H9 (cell line): ENCODE results near the gene FAM43B. TPM values are rescaled to one million over a fixed set of nuclear protein-coding genes. Genes with fewer than 3 reads are reported as not detected.

Source experiments
- DNase-seq: peaks from one replicate; pipeline ENCODE4 v3.0.0-alpha.2; 2017
- H2AFZ ChIP-seq: one replicate; pipeline ENCODE4 v1.6.1; 2013; ENCODE audit warnings: mild to moderate bottlenecking, low read length, control low read depth, moderate library complexity
- H2AK5ac ChIP-seq: 2 replicates; pipeline ENCODE4 v1.6.1; 2013; ENCODE audit warnings: low read length, control low read depth, mixed read lengths; ENCODE audit not compliant: insufficient read length
- H2BK120ac ChIP-seq: one replicate; pipeline ENCODE4 v1.6.1; 2013; ENCODE audit warnings: low read depth, mild to moderate bottlenecking, low read length, control low read depth, inconsistent platforms; ENCODE audit not compliant: poor library complexity, severe bottlenecking
- H2BK12ac ChIP-seq: 2 replicates; pipeline ENCODE4 v1.6.1; 2013; ENCODE audit warnings: low read length, control low read depth, mixed read lengths, low read depth; ENCODE audit not compliant: insufficient read length
- H2BK15ac ChIP-seq: 2 replicates; pipeline ENCODE4 v1.6.1; 2013; ENCODE audit warnings: low read depth, low read length, control low read depth
- H2BK20ac ChIP-seq: one replicate; pipeline ENCODE4 v1.6.1; 2013; ENCODE audit warnings: low read depth, mild to moderate bottlenecking, low read length, control low read depth, inconsistent platforms; ENCODE audit not compliant: poor library complexity, severe bottlenecking
- H2BK5ac ChIP-seq: 2 replicates; pipeline ENCODE4 v1.6.1; 2013; ENCODE audit warnings: low read length, control low read depth, mixed read lengths; ENCODE audit not compliant: insufficient read length
- H3K14ac ChIP-seq: 2 replicates; pipeline ENCODE4 v1.6.1; 2013; ENCODE audit warnings: low read length, control low read depth; ENCODE audit not compliant: insufficient read depth
- H3K18ac ChIP-seq: 2 replicates; pipeline ENCODE4 v1.6.1; 2013; ENCODE audit warnings: low read depth, mild to moderate bottlenecking, mixed read lengths, low read length, control low read depth; ENCODE audit not compliant: insufficient read length
- H3K23ac ChIP-seq: 2 replicates; pipeline ENCODE4 v1.6.1; 2013; ENCODE audit warnings: low read length, control low read depth, mixed read lengths, low read depth; ENCODE audit not compliant: insufficient read length
- H3K23me2 ChIP-seq: 2 replicates; pipeline ENCODE4 v1.6.1; 2013; ENCODE audit warnings: low read depth, mild to moderate bottlenecking, mixed read lengths, low read length, control low read depth; ENCODE audit not compliant: insufficient read length, poor library complexity, severe bottlenecking
- H3K27ac ChIP-seq: 2 replicates; pipeline ENCODE4 v1.5.1; 2013; ENCODE audit warnings: low read length, control low read depth, mixed read lengths, low read depth; ENCODE audit not compliant: insufficient read length
- H3K27me3 ChIP-seq: 2 replicates; pipeline ENCODE4 v1.6.1; 2013; ENCODE audit warnings: low read length, control low read depth, inconsistent platforms; ENCODE audit not compliant: insufficient read depth
- H3K4ac ChIP-seq: 2 replicates; pipeline ENCODE4 v1.6.1; 2013; ENCODE audit warnings: low read depth, mild to moderate bottlenecking, control low read depth, inconsistent platforms, low read length, moderate library complexity
- H3K4me1 ChIP-seq: 2 replicates; pipeline ENCODE4 v1.6.1; 2013; ENCODE audit warnings: low read length, control low read depth, inconsistent platforms; ENCODE audit not compliant: insufficient read depth
- H3K4me2 ChIP-seq: 2 replicates; pipeline ENCODE4 v1.6.1; 2013; ENCODE audit warnings: low read length, control low read depth, mixed read lengths; ENCODE audit not compliant: insufficient read length, insufficient read depth
- H3K56ac ChIP-seq: 2 replicates; pipeline ENCODE4 v1.6.1; 2013; ENCODE audit warnings: low read depth, mild to moderate bottlenecking, mixed read lengths, low read length, control low read depth; ENCODE audit not compliant: insufficient read length
- H3K79me1 ChIP-seq: 2 replicates; pipeline ENCODE4 v1.6.1; 2013; ENCODE audit warnings: low read depth, mild to moderate bottlenecking, moderate library complexity, low read length, control low read depth, inconsistent platforms; ENCODE audit not compliant: insufficient read depth, poor library complexity, severe bottlenecking
- H3K79me2 ChIP-seq: 2 replicates; pipeline ENCODE4 v1.6.1; 2013; ENCODE audit warnings: low read length, control low read depth, inconsistent platforms; ENCODE audit not compliant: insufficient read depth
- H3K9ac ChIP-seq: 2 replicates; pipeline ENCODE4 v1.6.1; 2013; ENCODE audit warnings: low read length, control low read depth, mixed read lengths; ENCODE audit not compliant: insufficient read length; ENCODE audit errors: extremely low read depth
- H3K9me3 ChIP-seq: one replicate; pipeline ENCODE4 v1.6.1; 2013; ENCODE audit warnings: low read depth, low read length, inconsistent platforms; ENCODE audit not compliant: control insufficient read depth
- H3T11ph ChIP-seq: one replicate; pipeline ENCODE4 v1.6.1; 2013; ENCODE audit warnings: mild to moderate bottlenecking, low read length, control low read depth, inconsistent platforms
- H4K20me1 ChIP-seq: one replicate; pipeline ENCODE4 v1.6.1; 2013; ENCODE audit not compliant: control insufficient read depth, insufficient read length, insufficient read depth
- H4K5ac ChIP-seq: 2 replicates; pipeline ENCODE4 v1.6.1; 2013; ENCODE audit warnings: low read depth, mild to moderate bottlenecking, mixed read lengths, low read length, control low read depth; ENCODE audit not compliant: insufficient read length
- H4K8ac ChIP-seq: replicated peaks from 2 replicates; pipeline ENCODE4 v1.6.1; 2013; ENCODE audit warnings: low read length, control low read depth, mixed read lengths, low read depth; ENCODE audit not compliant: insufficient read length
- H4K91ac ChIP-seq: 2 replicates; pipeline ENCODE4 v1.6.1; 2013; ENCODE audit warnings: low read depth, mild to moderate bottlenecking, moderate library complexity, mixed read lengths, low read length, control low read depth; ENCODE audit not compliant: insufficient read length
- H3K27ac Mint-ChIP-seq, 3 experiments: 2 replicates in 2 of 3; 3 replicates in 1 of 3; pipeline ENCODE4 v1.8.0; 2020 to 2021; ENCODE audit warnings: mixed read lengths in 3 of 3, mild to moderate bottlenecking in 1 of 3, moderate library complexity in 1 of 3
- H3K27me3 Mint-ChIP-seq: 2 replicates; pipeline ENCODE4 v1.8.0; 2021; ENCODE audit warnings: low read depth, mild to moderate bottlenecking, moderate library complexity, mixed read lengths
- H3K36me3 Mint-ChIP-seq, 3 experiments: 2 replicates in 2 of 3; 3 replicates in 1 of 3; pipeline ENCODE4 v1.8.0; 2020 to 2021; ENCODE audit warnings: low read depth in 3 of 3, mixed read lengths in 3 of 3; ENCODE audit not compliant: insufficient read depth in 1 of 3
- H3K4me1 Mint-ChIP-seq, 2 experiments: 2 replicates each; pipeline ENCODE4 v1.8.0; 2020; ENCODE audit warnings: mixed read lengths in 2 of 2
- H3K4me3 Mint-ChIP-seq, 2 experiments: 2 replicates in 1 of 2; 3 replicates in 1 of 2; pipeline ENCODE4 v1.8.0; 2020 to 2021; ENCODE audit warnings: mild to moderate bottlenecking in 2 of 2, mixed read lengths in 2 of 2, moderate library complexity in 1 of 2
- H3K9me3 Mint-ChIP-seq, 2 experiments: 2 replicates in 1 of 2; 3 replicates in 1 of 2; pipeline ENCODE4 v1.8.0; 2020; ENCODE audit warnings: mild to moderate bottlenecking in 2 of 2, mixed read lengths in 2 of 2, moderate library complexity in 1 of 2
- CTCF ChIP-seq: fragments of 200-600 bp; sonication (generic); conservative IDR thresholded peaks from 3 replicates; pipeline ENCODE4 v1.8.0; 2021; ENCODE audit warnings: antibody characterized with exemption, mild to moderate bottlenecking
- WGBS: extraction: QIAGEN DNeasy Blood & Tissue Kit; methylation state at CpG from one replicate; pipeline ENCODE4 v1.1.7; 2013; ENCODE audit warnings: missing lambda C conversion rate, low lambda C conversion rate, mixed read lengths; ENCODE audit not compliant: insufficient read length; ENCODE audit errors: extremely low coverage; 5-methylcytosine and 5-hydroxymethylcytosine counted together
- total RNA-seq: library from RNA; stranded (reverse); gene quantifications from 2 replicates; pipeline ENCODE4 v1.2.1, GENCODE V29; 2021

Gene FAM43B
- total RNA-seq, 1 experiment from 2014 or later, result 0.22 TPM

GRCh38 chr1:20584890-20585289 is 32.5 kb downstream of the FAM43B start:
- peaks cover 2% of the 10 kb centered on the region for H4K20me1 ChIP-seq
- no peak overlapping the region for H3K14ac ChIP-seq
- peak overlapping the region in 2 of 3 experiments; percentile 19 to 44; a peak in 2 of 7 replicates for H3K27ac Mint-ChIP-seq
- H2BK20ac ChIP-seq, result no peak overlapping the region
- H3K27me3 Mint-ChIP-seq, result peaks cover 12% of the 10 kb centered on the region
- peak; percentile 59 for DNase-seq
- no CpG with 5 or more reads among the region's 2 CpGs for WGBS
- no peak overlapping the region for H3K27ac ChIP-seq
- H4K91ac ChIP-seq, result no peak overlapping the region
- TF ChIP-seq CTCF, result no peak
- H3K9me3 ChIP-seq, result no peaks in the 10 kb centered on the region
- H3K4me1 Mint-ChIP-seq, result peaks cover 22 to 26% of the 10 kb centered on the region in 2 experiments
- H3K79me2 ChIP-seq, result no peaks in the 10 kb centered on the region
- H2BK15ac ChIP-seq, result no peak overlapping the region
- no peak overlapping the region for H3K9ac ChIP-seq
- no peaks in the 10 kb centered on the region for H3K79me1 ChIP-seq
- H4K5ac ChIP-seq, result no peak overlapping the region
- H2BK120ac ChIP-seq, result no peak overlapping the region
- no peak overlapping the region for H2BK5ac ChIP-seq
- H3K4me1 ChIP-seq, result no peaks in the 10 kb centered on the region
- H2AK5ac ChIP-seq, result no peak overlapping the region
- H2AFZ ChIP-seq, result no peak overlapping the region
- H3K23me2 ChIP-seq, result no peaks in the 10 kb centered on the region
- H3K4ac ChIP-seq, result no peak overlapping the region
- H3T11ph ChIP-seq, result no peak overlapping the region
- H3K36me3 Mint-ChIP-seq, result no peaks in the 10 kb centered on the region
- H3K9me3 Mint-ChIP-seq, result no peaks in the 10 kb centered on the region; a peak in 2 of 5 replicates
- no peak overlapping the region for H3K23ac ChIP-seq
- H3K27me3 ChIP-seq, result no peaks in the 10 kb centered on the region
- H4K8ac ChIP-seq, result no peak overlapping the region
- H2BK12ac ChIP-seq, result no peak overlapping the region
- H3K4me2 ChIP-seq, result no peak overlapping the region
- H3K4me3 Mint-ChIP-seq, result no peak overlapping the region
- H3K18ac ChIP-seq, result no peak overlapping the region
- no peak overlapping the region for H3K56ac ChIP-seq
